Measurements from ENCODE around the gene SGSM2.

SGSM2 gene

DNA sequence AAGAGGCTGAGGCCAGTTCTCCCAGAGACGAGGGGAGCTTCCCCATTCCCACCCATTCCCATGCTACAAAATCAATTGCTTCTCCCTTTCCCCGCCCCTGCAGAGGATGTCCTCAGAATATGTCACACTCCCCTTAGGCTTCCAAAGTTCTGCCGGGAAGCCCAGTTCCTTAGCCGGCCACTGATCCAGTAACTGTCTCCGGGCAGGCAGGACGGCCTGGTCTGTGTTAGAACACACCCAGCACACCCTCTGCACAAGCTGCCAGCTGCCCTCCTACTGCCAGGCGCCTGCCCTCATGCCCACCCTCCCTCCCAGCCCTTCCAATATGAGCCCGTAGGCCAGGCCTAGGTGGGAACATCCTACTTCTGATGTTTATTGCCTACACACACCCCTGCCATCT is 31.1 kb downstream of the SGSM2 start:
- TF ChIP-seq, protein P1, sequence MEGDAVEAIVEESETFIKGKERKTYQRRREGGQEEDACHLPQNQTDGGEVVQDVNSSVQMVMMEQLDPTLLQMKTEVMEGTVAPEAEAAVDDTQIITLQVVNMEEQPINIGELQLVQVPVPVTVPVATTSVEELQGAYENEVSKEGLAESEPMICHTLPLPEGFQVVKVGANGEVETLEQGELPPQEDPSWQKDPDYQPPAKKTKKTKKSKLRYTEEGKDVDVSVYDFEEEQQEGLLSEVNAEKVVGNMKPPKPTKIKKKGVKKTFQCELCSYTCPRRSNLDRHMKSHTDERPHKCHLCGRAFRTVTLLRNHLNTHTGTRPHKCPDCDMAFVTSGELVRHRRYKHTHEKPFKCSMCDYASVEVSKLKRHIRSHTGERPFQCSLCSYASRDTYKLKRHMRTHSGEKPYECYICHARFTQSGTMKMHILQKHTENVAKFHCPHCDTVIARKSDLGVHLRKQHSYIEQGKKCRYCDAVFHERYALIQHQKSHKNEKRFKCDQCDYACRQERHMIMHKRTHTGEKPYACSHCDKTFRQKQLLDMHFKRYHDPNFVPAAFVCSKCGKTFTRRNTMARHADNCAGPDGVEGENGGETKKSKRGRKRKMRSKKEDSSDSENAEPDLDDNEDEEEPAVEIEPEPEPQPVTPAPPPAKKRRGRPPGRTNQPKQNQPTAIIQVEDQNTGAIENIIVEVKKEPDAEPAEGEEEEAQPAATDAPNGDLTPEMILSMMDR (IDR thresholded peaks at IDR 0.05; ENCODE audit: low read depth, low read length), result no peak
- no peaks in the 10 kb centered on the region; the same call in 1 of the 2 replicates for H3K36me3 ChIP-seq
- no peak overlapping the region for H3K4me3 ChIP-seq (ENCODE audit: low read depth, low read length)
- DNase-seq, result no peak
- H3K27me3 ChIP-seq, result no peaks in the 10 kb centered on the region
- no peaks in the 10 kb centered on the region for H3K9me3 ChIP-seq
- no peaks in the 10 kb centered on the region for H3K4me1 ChIP-seq

DNA sequence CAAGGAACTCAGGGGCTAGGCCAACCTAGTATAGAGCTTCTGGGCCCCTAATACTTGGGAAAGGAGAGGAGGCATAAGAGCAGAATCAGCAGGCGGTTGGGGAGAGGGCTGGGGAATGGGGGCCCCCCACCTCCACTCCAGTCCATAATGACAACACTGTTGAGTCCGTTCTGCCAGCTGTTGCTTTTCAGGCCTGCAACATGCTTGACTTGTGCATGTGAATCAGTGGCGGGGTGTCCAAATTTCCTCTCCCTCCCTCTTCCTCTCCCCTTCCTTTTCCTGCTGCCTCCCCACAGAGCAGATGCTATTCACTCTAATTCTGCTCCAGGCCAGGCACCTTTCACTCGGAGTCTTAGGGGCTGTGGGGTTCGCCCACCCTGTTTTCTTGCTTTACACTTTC is 31.7 kb downstream of the SGSM2 start:
- H3K4me1 ChIP-seq, result no peaks in the 10 kb centered on the region
- H3K9me3 ChIP-seq, result no peaks in the 10 kb centered on the region
- no peak overlapping the region for H3K4me3 ChIP-seq (ENCODE audit: low read depth, low read length)
- no peak for DNase-seq
- no peaks in the 10 kb centered on the region; the same call in 1 of the 2 replicates for H3K36me3 ChIP-seq
- TF ChIP-seq, protein P1 (IDR thresholded peaks at IDR 0.05; ENCODE audit: low read depth, low read length), result no peak
- no peaks in the 10 kb centered on the region for H3K27me3 ChIP-seq

DNA sequence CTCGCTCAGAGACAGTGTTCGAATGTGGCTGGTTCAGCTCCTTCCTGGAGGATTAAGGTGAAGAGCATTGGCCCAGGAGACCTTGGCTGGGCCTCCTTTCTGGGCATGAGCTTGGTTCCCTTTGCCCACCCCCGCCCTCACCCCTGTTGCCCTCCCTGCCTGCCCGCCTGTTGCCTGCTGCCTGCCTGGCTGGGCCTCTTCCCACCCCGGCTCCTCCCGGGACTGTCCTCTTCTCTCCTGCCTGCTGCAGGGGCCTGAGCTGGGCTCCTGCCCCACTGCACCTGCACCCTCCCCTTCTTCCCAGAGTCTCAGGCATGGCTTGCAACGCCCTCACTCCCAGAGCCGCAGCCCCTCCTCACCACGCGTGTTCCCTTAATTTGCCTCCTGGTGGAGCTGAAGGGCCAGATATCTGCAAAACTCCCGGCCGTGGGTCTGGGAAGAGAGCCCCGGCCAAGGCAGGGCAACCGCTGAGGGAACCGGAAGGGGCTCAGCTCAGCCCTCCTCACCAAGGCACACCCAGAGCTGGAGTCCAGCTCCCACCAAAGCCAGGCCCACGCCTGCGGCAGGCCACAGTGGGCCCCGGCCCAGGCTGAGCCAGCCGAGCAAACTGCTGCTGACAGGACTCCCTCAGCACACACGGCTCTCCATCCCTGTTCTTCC is 32.4 kb downstream of the SGSM2 start:
- Histone ChIP-seq H3K4me1 (no peaks in the 10 kb centered on the region), H3K9me3 (no peaks in the 10 kb centered on the region), H3K36me3 (no peaks in the 10 kb centered on the region; the same call in 1 of the 2 replicates), H3K4me3 (ENCODE audit: low read depth, low read length) (no peak overlapping the region), H3K27me3 (no peaks in the 10 kb centered on the region)
- peak; percentile 36 for DNase-seq
- TF ChIP-seq, protein P1 (IDR thresholded peaks at IDR 0.05; ENCODE audit: low read depth, low read length), result peak; percentile 10; the same call in 1 of the 2 replicates

DNA sequence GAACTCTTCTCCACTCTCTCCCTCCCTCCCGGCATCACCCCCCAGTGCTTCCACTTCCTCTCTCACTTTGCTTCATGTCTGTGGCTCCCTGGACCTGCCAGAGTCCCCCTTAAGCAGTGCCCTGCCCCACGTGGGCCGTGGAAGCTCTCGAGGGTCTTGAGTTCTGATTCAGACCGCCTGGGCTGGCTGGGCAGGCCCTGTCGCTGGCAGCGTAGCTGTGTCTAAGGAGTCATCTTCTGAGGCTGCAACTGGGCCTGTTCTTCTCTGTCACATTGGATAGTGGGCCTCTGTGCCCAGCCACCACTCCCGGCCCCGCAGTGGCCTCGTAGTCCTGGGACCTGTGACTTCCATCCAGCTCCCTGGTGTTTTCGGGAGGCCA is 32.9 kb downstream of the SGSM2 start:
- TF ChIP-seq, protein P1 (IDR thresholded peaks at IDR 0.05; ENCODE audit: low read depth, low read length), result no peak
- no peaks in the 10 kb centered on the region for H3K9me3 ChIP-seq
- no peaks in the 10 kb centered on the region for H3K4me1 ChIP-seq
- no peaks in the 10 kb centered on the region; the same call in 1 of the 2 replicates for H3K36me3 ChIP-seq
- no peaks in the 10 kb centered on the region for H3K27me3 ChIP-seq
- no peak overlapping the region for H3K4me3 ChIP-seq (ENCODE audit: low read depth, low read length)
- no peak for DNase-seq

DNA sequence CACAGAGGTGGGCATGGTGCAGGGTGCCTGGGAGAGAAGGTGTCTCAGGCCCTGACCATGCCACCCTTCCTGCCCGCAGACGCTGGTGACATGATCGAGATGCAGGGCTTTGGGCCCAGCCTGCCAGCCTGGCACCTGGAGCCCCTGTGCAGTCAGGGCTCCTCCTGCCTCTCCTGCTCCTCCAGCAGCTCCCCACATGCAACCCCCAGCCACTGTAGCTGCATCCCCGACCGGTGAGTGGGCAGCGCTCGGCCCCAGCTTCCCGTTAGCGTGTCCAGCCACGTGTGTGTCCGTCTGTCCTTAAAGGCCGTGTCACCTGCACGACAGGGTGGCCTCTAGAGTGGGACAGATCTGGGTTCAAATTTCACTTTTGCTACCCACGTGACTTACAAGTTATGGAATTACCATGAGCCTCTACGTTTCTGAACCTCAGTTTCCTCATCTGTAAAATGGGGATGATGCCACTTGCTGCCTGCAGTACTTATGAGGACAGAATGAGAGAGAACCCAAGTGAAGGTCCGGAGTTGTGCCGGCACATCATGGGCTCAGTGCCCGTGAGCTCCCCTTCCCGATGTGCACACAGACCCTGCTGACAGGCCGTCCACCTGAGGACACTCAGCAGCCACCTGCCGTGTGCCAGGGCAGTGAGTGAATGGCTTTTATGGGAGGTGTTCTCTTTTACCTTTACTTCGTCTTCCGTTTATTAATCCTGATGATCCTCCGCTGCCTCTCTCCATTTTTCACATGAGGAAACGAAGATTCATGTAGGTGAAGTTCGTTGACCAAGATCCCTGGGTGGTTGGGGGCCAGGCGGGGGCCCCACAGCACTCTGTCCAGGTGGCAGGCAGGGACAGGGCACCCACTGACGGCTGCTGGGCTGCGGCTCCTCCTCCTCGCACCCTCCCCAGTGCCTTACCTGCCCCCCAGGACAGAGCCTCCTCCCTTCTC is 34.2 kb downstream of the SGSM2 start:
- DNase-seq, result no peak
- H3K4me3 ChIP-seq (ENCODE audit: low read depth, low read length), result no peak overlapping the region
- no peaks in the 10 kb centered on the region; the same call in 1 of the 2 replicates for H3K36me3 ChIP-seq
- no peaks in the 10 kb centered on the region for H3K9me3 ChIP-seq
- TF ChIP-seq, protein P1 (IDR thresholded peaks at IDR 0.05; ENCODE audit: low read depth, low read length), result no peak
- no peaks in the 10 kb centered on the region for H3K4me1 ChIP-seq
- no peaks in the 10 kb centered on the region for H3K27me3 ChIP-seq

Data from BE2C (cell line).